Stimulated activated CD4-positive, alpha-beta T cell treated with anti-CD3 and anti-CD28 coated beads, Interleukin-15, amount 100 ng/mL, for 24 hours (primary cell): ENCODE data around the gene TSC22D4.

Source experiments
- DNase-seq: peaks from one replicate; pipeline ENCODE4 v3.0.0-alpha.2; 2020

The TSC22D4 gene

DNA sequence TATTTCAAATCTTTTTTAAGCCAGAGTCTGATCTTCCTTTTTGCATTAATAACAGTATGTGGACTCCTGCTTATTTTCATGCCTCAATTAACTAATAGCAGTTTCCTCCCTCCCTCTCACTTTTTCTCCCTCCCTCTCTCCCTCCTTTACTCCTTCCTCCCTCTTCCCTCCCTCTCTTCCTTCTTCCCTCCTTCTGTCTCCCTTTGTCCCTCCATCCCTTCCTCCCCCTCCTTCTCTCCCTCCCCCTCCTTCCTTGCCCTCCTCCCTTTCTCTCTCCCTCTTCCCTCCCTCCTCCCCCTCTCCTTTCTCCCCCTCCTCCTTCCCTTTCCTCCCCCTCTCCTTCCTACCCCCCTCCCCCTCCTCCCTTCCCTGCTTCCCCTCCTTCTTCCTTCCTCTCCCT, 52.5 kb downstream of the TSC22D4 start:
- no peak for DNase-seq

GRCh38 chr7:100425347-100425746, 53.7 kb downstream of the TSC22D4 start:
- no peak for DNase-seq

DNA sequence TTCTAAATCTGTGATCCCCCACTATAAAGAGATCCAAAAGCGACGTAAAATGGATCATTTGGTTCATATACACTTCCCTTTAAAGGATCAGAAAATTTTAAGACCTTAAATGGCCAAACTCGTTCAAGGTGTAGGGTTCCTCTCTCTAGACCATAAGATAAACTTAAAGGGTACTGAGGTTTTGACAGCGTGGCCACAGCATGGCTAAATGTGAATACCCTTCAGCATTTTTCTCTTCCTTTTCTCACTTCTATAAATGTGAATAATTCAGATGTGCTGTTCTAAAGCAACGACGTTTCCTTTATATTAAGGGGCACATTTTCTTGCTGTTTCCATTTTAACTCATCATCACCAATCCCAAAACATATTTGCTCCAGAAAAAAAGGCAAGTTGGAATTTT, 55.7 kb downstream of the TSC22D4 start:
- no peak for DNase-seq

GRCh38 chr7:100419660-100420226, 59.3 kb downstream of the TSC22D4 start:
- no peak for DNase-seq

DNA sequence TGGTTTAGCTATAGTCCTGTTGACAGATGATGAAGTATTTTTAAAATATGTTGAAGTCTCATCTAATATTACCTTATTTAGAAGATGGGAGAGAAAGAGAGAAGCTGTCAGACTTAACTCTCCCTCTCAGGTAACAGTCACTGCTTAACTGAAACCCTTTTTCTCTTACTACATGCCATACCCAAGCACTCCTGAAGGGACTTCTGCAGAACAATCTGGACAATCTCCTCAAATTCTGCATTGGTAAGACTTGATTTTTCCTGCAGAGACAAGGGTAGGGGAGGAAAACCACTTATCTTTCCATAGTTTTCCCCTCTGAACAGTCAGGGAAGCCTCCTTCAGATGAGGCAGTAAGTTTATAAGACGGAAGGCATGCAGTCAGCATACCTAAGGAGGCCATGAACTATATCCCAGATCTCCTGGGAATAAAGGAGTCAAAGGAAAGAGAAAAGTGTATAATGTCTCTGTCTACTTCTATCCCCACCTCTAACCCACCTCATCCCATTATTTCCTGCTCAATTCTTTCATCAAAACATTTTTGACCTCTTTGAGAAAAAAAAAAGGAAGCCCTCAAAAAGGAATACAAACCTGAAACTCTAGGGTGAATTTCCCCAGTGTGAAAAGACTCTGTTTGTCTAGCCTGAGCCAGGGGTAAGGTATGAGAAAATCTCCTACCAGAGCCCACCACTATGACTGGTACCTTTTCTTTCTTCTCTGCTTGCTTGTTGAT, 59.9 kb downstream of the TSC22D4 start:
- no peak for DNase-seq
